Large intestine (tissue), 3 donors: ENCODE results near the gene ATP1A2. TPM values are rescaled to one million over a fixed set of nuclear protein-coding genes. Genes with fewer than 3 reads are reported as not detected.
"Not testable (repeated sequence)": the region's sequence is repeated elsewhere in the genome, so short reads cannot be mapped to it uniquely, and the experiment has no call there.

Experiments
- DNase-seq, 2 donors: peaks; one replicate each; pipeline versions ENCODE4 v3.0.0 to v3.0.0-alpha.2; 2013
- H3K27ac ChIP-seq: one replicate; pipeline ENCODE4 v1.5.1; 2013; ENCODE audit warnings: low read length
- H3K27me3 ChIP-seq: 2 replicates; pipeline ENCODE4 v1.6.1; 2013; ENCODE audit warnings: low read length; ENCODE audit not compliant: control insufficient read depth, insufficient read depth
- H3K36me3 ChIP-seq: 2 replicates; pipeline ENCODE4 v1.6.1; 2013; ENCODE audit warnings: low read length; ENCODE audit not compliant: control insufficient read depth, insufficient read depth
- H3K4me1 ChIP-seq: one replicate; pipeline ENCODE4 v1.6.1; 2013; ENCODE audit warnings: low read length; ENCODE audit not compliant: control insufficient read depth, insufficient read depth
- H3K4me3 ChIP-seq: one replicate; pipeline ENCODE4 v1.5.1; 2013; ENCODE audit warnings: low read length
- H3K9me3 ChIP-seq: one replicate; pipeline ENCODE4 v1.6.1; 2013; ENCODE audit warnings: mild to moderate bottlenecking, low read depth, low read length, moderate library complexity; ENCODE audit not compliant: control insufficient read depth
- WGBS: methylation state at CpG from one replicate; pipeline ENCODE4 v1.1.5; 2013; ENCODE audit warnings: low lambda C conversion rate; ENCODE audit not compliant: insufficient coverage; 5-methylcytosine and 5-hydroxymethylcytosine counted together
- polyA plus RNA-seq: library from polyadenylated mRNA; unstranded; fragments of 120-200 nt; gene quantifications from one replicate; pipeline ENCODE4 v1.2.1, GENCODE V29; 2013

ATP1A2 gene
- polyA plus RNA-seq, 1 donor, result 7.5 TPM

DNA sequence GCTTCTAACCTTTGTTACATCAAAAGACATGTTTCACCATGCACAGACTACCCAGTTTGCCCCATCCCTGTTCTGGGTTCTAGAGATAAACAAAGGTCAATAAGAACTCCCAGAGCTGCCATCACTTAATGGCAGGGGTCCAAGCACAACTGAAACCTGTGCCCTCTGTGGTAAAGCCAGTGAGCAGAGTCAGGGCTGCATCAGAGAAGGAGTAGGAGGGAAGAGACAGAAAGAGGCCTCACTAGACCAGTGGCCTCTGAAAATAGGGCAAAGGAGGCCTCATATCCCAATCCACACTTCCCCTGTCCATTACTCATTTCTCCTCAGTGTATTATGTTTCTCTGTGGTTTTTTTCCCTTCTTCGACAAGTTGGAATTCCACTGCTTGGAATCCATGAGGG is 10.2 kb downstream of the ATP1A2 start:
- H3K4me3 ChIP-seq, result no peak overlapping the region
- H3K27ac ChIP-seq, result no peak overlapping the region
- peaks cover 4% of the 10 kb centered on the region for H3K27me3 ChIP-seq
- H3K9me3 ChIP-seq, result no peaks in the 10 kb centered on the region
- H3K36me3 ChIP-seq, result no peaks in the 10 kb centered on the region
- no CpG with 5 or more reads among the region's 1 CpG for WGBS
- DNase-seq, result no peak
- peaks cover 17% of the 10 kb centered on the region for H3K4me1 ChIP-seq

- H3K4me1 ChIP-seq, result peaks cover 17% of the 10 kb centered on the region
- not testable (repeated sequence) for H3K27ac ChIP-seq, H3K36me3 ChIP-seq
These were observed 10.8 kb downstream of the ATP1A2 start for GRCh38 chr1:160126342-160126741.

DNA sequence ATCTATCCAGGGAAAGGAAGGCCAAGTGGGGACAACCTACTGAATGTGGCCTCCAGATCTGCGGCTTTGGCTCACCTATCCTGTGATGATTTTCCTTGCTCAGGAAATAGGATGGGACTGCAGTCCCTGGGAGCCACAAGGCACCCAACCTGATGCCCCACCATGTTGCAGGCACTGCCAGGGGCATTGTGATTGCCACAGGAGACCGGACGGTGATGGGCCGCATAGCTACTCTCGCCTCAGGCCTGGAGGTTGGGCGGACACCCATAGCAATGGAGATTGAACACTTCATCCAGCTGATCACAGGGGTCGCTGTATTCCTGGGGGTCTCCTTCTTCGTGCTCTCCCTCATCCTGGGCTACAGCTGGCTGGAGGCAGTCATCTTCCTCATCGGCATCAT is 11.8 kb downstream of the ATP1A2 start:
- Histone ChIP-seq H3K36me3 (no peaks in the 10 kb centered on the region), H3K4me3 (no peak overlapping the region), H3K27me3 (peaks cover 4% of the 10 kb centered on the region), H3K4me1 (peaks cover 17% of the 10 kb centered on the region), H3K9me3 (no peaks in the 10 kb centered on the region), H3K27ac (no peak overlapping the region)
- no CpG with 5 or more reads among the region's 9 CpGs for whole genome bisulfite sequencing
- no peak for DNase-seq

More at GRCh38 chr1:160126342-160126741, 10.8 kb downstream of the ATP1A2 start:
- not testable (repeated sequence) for H3K9me3 ChIP-seq, H3K4me3 ChIP-seq, H3K27me3 ChIP-seq, DNase-seq
- 100% methylated on average over 1 of the region's 4 CpGs for WGBS

DNA sequence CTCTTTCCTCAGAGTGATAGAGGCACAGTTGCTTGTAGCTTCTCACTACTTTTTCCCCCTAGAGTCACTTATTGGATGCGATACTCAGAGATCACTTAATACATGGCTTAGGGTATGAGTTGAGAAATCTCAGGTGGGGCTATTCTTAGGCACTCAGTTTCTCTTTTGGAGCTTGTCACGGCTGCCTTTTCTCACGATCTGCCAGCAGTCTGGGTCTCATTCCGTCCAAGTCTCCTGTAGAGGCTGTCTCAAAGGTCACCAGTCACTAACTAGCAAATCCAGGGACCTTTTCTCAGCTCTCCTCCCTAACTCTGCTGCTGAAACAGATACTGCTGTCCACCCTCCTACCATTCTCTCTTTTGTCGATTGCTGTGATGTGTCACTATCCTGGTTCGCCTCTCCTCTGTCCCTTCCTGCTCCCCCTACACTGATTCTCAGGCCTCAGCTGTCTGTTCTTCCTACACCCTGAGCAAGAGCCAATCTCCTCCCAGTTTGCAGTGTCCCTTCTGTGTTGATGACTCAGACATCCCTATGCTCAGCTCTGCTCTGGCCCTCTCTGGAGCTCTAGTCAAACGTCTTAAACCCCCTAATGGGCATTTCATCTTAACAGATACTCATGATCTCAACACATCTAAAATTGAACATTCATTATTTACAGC is 12.4 kb downstream of the ATP1A2 start:
- WGBS, result 100% methylated on average over 1 of the region's 7 CpGs
- Histone ChIP-seq H3K27me3 (peaks cover 6% of the 10 kb centered on the region), H3K27ac (peak overlapping the region; percentile 36), H3K4me3 (no peak overlapping the region), H3K9me3 (no peaks in the 10 kb centered on the region), H3K4me1 (peaks cover 17% of the 10 kb centered on the region), H3K36me3 (no peaks in the 10 kb centered on the region)
- DNase-seq, result peak in 1 of 2 donors; percentile 42

DNA sequence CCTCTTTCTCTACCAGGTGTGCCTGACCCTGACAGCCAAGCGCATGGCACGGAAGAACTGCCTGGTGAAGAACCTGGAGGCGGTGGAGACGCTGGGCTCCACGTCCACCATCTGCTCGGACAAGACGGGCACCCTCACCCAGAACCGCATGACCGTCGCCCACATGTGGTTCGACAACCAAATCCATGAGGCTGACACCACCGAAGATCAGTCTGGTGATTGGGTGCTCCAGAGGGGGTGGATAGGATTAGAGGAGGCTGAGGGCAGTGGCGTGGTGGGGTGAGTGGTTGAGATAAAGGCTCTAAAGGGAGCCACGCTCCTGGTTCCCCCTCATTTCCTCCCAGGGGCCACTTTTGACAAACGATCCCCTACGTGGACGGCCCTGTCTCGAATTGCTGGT is 13.1 kb downstream of the ATP1A2 start:
- WGBS, result no CpG with 5 or more reads among the region's 18 CpGs
- Histone ChIP-seq H3K4me1 (peaks cover 17% of the 10 kb centered on the region), H3K27me3 (peaks cover 6% of the 10 kb centered on the region), H3K9me3 (no peaks in the 10 kb centered on the region), H3K27ac (no peak overlapping the region), H3K36me3 (no peaks in the 10 kb centered on the region), H3K4me3 (no peak overlapping the region)
- DNase-seq, result no peak

DNA sequence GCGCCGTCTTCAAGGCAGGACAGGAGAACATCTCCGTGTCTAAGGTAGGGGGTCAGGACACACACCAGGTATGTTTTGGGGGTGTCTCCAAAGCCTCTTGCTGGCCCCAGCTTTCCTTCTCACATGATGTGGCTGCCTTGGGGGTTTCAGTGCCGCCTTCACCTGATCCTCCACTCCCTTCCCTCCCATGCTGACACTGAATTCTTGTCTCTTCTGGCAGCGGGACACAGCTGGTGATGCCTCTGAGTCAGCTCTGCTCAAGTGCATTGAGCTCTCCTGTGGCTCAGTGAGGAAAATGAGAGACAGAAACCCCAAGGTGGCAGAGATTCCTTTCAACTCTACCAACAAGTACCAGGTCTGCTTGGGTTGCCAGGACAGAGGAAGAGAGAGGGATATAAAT is 13.5 kb downstream of the ATP1A2 start:
- no peak overlapping the region for H3K27ac ChIP-seq
- no peak for DNase-seq
- no peaks in the 10 kb centered on the region for H3K9me3 ChIP-seq
- H3K36me3 ChIP-seq, result no peaks in the 10 kb centered on the region
- H3K4me1 ChIP-seq, result peaks cover 17% of the 10 kb centered on the region
- no CpG with 5 or more reads among the region's 5 CpGs for WGBS
- peaks cover 6% of the 10 kb centered on the region for H3K27me3 ChIP-seq
- no peak overlapping the region for H3K4me3 ChIP-seq

- Histone ChIP-seq H3K36me3 (no peaks in the 10 kb centered on the region), H3K9me3 (no peaks in the 10 kb centered on the region)
- WGBS, result no CpG with 5 or more reads among the region's 3 CpGs
These were observed 14.0 kb downstream of the ATP1A2 start for GRCh38 chr1:160129558-160129957.

GRCh38 chr1:160129966-160130365 is 14.4 kb downstream of the ATP1A2 start:
- Histone ChIP-seq H3K9me3 (no peaks in the 10 kb centered on the region), H3K4me1 (peaks cover 13% of the 10 kb centered on the region), H3K27me3 (peaks cover 6% of the 10 kb centered on the region), H3K27ac (no peak overlapping the region), H3K4me3 (no peak overlapping the region), H3K36me3 (no peaks in the 10 kb centered on the region)
- WGBS, result no CpG with 5 or more reads among the region's 11 CpGs
- no peak for DNase-seq

More at GRCh38 chr1:160129558-160129957, 14.0 kb downstream of the ATP1A2 start:
- Histone ChIP-seq H3K27me3 (peaks cover 6% of the 10 kb centered on the region), H3K27ac (no peak overlapping the region), H3K4me1 (peaks cover 15% of the 10 kb centered on the region), H3K4me3 (no peak overlapping the region)
- no peak for DNase-seq

- 100% methylated on average over 1 of the region's 5 CpGs for WGBS
- no peaks in the 10 kb centered on the region for H3K36me3 ChIP-seq
- no peaks in the 10 kb centered on the region for H3K9me3 ChIP-seq
- peaks cover 9% of the 10 kb centered on the region for H3K4me1 ChIP-seq
- H3K27me3 ChIP-seq, result peaks cover 6% of the 10 kb centered on the region
- no peak overlapping the region for H3K4me3 ChIP-seq
- no peak for DNase-seq
- no peak overlapping the region for H3K27ac ChIP-seq
These were observed 14.9 kb downstream of the ATP1A2 start for GRCh38 chr1:160130486-160130885.

DNA sequence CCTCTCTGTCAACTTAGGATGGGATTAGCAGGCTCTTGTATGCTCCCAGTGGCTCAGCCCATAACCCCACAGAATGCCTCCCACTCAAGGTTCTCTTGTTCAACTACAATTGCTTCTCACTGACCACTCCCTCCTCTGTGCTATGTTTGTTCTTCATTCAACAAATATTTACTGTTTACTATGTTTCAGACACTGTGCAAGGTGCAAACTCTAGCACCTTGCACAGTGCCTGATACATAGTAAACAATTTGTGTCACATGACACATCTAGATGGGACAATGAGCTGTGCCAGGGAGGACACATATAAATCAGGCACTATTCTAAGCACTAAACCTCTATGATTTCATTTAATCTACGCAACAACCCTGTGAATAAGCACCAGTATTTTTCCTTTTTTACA is 15.4 kb downstream of the ATP1A2 start:
- Histone ChIP-seq H3K9me3 (no peaks in the 10 kb centered on the region), H3K4me3 (no peak overlapping the region), H3K27me3 (peaks cover 6% of the 10 kb centered on the region), H3K36me3 (no peaks in the 10 kb centered on the region), H3K4me1 (peaks cover 4% of the 10 kb centered on the region), H3K27ac (no peak overlapping the region)
- DNase-seq, result no peak
- WGBS, result no CpG with 5 or more reads among the region's 1 CpG
